ENCODE results near the gene C20orf141.
"Not testable (repeated sequence)": the region's sequence is repeated elsewhere in the genome, so short reads cannot be mapped to it uniquely, and the experiment has no call there.

C20orf141 gene

DNA sequence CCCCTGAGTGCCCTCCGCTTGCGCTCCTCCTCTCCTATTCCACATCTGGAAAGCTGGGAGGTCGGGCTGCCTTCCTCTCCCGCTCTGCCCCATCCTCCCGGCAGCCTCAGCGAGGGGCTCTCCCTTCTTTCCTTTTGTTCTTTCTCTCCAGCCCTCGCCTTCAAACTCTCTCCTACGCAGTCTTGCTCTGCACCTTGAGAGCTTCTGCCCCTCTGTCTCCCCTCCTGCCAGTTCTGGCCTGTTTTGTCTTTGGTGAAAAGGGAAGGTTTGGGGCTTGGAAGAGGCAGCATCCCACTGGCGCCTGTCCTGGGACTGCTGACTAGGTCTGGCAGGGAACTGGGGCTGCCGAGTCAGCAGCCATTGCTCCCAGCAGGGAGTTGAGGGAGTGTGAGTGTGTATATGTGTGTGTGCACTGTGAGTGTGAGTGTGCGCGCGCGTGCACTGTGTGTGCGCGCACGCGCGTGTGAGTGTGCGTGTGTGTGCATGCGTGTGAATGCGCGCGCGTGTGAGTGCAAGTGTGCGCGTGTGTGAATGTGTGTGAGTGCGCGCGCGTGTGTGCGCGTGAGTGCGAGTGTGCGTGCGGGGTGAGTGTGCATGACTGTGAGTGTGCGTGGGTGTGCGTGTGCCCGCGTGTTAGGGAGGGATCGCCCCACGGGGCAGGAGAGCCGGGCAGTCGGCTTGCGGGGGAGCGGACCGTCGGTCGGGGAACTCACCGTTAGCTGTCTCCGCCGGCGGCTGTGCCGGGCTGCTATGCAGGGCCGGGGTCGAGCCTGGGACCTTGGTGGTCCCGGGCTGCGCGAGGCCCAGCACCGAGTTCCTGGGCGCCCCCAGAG lies 14.9 kb upstream of the C20orf141 start:
- Histone ChIP-seq H3K36me3 (ENCODE audit: insufficient read depth, low read length) (no peaks in the 10 kb centered on the region), H3K27me3 (ENCODE audit: insufficient read depth, low read length) (peaks cover 61% of the 10 kb centered on the region), H3K4me1 (ENCODE audit: control insufficient read depth, insufficient read depth, low read length, unreplicated experiment) (no peaks in the 10 kb centered on the region), H3K27ac (ENCODE audit: low read depth, low read length) (no peak overlapping the region), H2AFZ (ENCODE audit: low read length, unreplicated experiment) (no peak overlapping the region), H3K79me2 (ENCODE audit: control insufficient read depth, insufficient read depth, low read length, unreplicated experiment) (no peaks in the 10 kb centered on the region), H3K4me3 (ENCODE audit: low read depth, low read length) (peak overlapping the region; percentile 68)

DNA sequence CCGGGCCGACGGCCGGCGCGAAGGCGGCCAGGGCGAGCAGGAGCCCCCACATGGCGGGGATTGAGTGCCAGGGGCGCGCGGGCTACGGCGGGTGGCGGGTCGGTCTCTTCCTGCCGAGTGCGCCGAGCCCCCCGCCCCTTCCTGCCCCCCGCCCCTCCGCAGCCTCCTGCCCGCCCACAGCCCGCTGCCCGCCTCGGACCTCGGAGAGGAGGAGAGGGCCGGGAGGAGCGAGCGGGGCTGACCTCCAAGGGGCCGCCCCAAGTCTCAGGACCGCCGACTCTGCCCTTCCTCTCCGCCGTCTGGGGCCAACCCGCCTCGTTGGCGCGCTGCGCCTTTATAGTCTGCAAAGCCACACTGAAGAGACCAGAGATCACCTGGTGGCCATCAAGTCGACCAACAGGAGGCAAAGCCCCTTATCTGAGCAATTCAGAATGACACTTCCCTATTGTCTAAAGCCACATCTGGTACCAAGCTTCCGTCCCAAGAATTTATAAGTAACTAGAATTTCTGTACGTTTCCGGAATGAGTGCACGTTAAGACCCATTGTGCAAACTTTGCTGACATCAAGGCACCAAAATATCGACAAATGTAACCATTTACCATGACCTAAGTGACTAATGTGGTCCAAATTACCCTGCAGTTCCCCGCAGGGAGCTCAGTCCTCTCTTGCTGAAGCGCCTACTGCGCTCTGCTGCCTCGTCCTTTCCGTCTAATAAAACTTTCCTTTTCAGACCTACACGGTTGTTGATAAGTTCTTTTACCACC lies 14.1 kb upstream of the C20orf141 start, which contains the start of gene CPXM1:
Gene CPXM1, minus strand, starts transcription at position 107 of the 765 bp plus-strand sequence. Its CDS starts 55 bp downstream, at position 52.
- Histone ChIP-seq H3K4me1 (ENCODE audit: control insufficient read depth, insufficient read depth, low read length, unreplicated experiment) (no peaks in the 10 kb centered on the region), H2AFZ (ENCODE audit: low read length, unreplicated experiment) (no peak within 1 kb of the TSS), H3K27me3 (ENCODE audit: insufficient read depth, low read length) (peaks cover 61% of the 10 kb centered on the region), H3K79me2 (ENCODE audit: control insufficient read depth, insufficient read depth, low read length, unreplicated experiment) (no peaks in the 10 kb centered on the region), H3K36me3 (ENCODE audit: insufficient read depth, low read length) (no peaks in the 10 kb centered on the region), H3K27ac (ENCODE audit: low read depth, low read length) (no peak within 1 kb of the TSS), H3K4me3 (ENCODE audit: low read depth, low read length) (peak within 1 kb of the TSS; percentile 68)

DNA sequence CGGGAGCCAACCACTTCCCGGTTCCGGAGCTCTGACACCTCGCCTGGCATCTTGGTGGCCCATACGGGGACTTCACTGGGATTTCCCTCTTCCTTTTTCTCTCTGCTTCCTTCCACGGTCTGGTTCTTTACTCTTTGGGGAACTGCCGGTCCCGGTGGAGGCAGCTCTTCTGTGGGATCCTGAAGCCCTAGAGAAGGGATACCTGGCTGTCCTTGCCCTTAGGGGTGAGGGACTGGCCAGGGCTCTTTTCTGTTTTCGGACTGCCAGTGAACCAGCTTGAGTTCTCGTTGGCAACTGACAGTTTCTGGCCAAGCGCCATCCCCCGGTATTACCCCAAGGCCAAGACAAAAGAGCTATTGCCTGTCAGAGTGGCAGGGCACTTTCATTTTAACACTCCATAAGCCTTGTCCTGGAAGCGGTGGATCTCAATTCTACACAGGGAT lies 13.5 kb upstream of the C20orf141 start:
- Histone ChIP-seq H3K27ac (ENCODE audit: low read depth, low read length) (no peak overlapping the region), H3K27me3 (ENCODE audit: insufficient read depth, low read length) (peaks cover 65% of the 10 kb centered on the region), H3K79me2 (ENCODE audit: control insufficient read depth, insufficient read depth, low read length, unreplicated experiment) (no peaks in the 10 kb centered on the region), H3K4me3 (ENCODE audit: low read depth, low read length) (no peak overlapping the region), H2AFZ (ENCODE audit: low read length, unreplicated experiment) (no peak overlapping the region), H3K4me1 (ENCODE audit: control insufficient read depth, insufficient read depth, low read length, unreplicated experiment) (no peaks in the 10 kb centered on the region), H3K36me3 (ENCODE audit: insufficient read depth, low read length) (no peaks in the 10 kb centered on the region)

- Histone ChIP-seq H3K36me3 (ENCODE audit: insufficient read depth, low read length) (no peaks in the 10 kb centered on the region), H3K79me2 (ENCODE audit: control insufficient read depth, insufficient read depth, low read length, unreplicated experiment) (no peaks in the 10 kb centered on the region), H3K27ac (ENCODE audit: low read depth, low read length) (no peak overlapping the region), H2AFZ (ENCODE audit: low read length, unreplicated experiment) (no peak overlapping the region), H3K27me3 (ENCODE audit: insufficient read depth, low read length) (peaks cover 77% of the 10 kb centered on the region), H3K4me3 (ENCODE audit: low read depth, low read length) (no peak overlapping the region), H3K4me1 (ENCODE audit: control insufficient read depth, insufficient read depth, low read length, unreplicated experiment) (no peaks in the 10 kb centered on the region)
These were observed 10.6 kb upstream of the C20orf141 start for GRCh38 chr20:2804041-2804828.

GRCh38 chr20:2804852-2805688 lies 9.7 kb upstream of the C20orf141 start:
- H3K4me1 ChIP-seq (ENCODE audit: control insufficient read depth, insufficient read depth, low read length, unreplicated experiment) = no peaks in the 10 kb centered on the region
- H3K27ac ChIP-seq (ENCODE audit: low read depth, low read length) = no peak overlapping the region
- H3K27me3 ChIP-seq (ENCODE audit: insufficient read depth, low read length) = peaks cover 68% of the 10 kb centered on the region
- no peak overlapping the region for H2AFZ ChIP-seq (ENCODE audit: low read length, unreplicated experiment)
- no peak overlapping the region for H3K4me3 ChIP-seq (ENCODE audit: low read depth, low read length)
- H3K79me2 ChIP-seq (ENCODE audit: control insufficient read depth, insufficient read depth, low read length, unreplicated experiment) = no peaks in the 10 kb centered on the region
- no peaks in the 10 kb centered on the region for H3K36me3 ChIP-seq (ENCODE audit: insufficient read depth, low read length)

GRCh38 chr20:2805689-2806350 lies 9.0 kb upstream of the C20orf141 start:
- Histone ChIP-seq H3K27me3 (ENCODE audit: insufficient read depth, low read length) (peaks cover 61% of the 10 kb centered on the region), H3K79me2 (ENCODE audit: control insufficient read depth, insufficient read depth, low read length, unreplicated experiment) (no peaks in the 10 kb centered on the region), H3K4me3 (ENCODE audit: low read depth, low read length) (no peak overlapping the region), H3K27ac (ENCODE audit: low read depth, low read length) (no peak overlapping the region), H3K36me3 (ENCODE audit: insufficient read depth, low read length) (no peaks in the 10 kb centered on the region), H2AFZ (ENCODE audit: low read length, unreplicated experiment) (no peak overlapping the region), H3K4me1 (ENCODE audit: control insufficient read depth, insufficient read depth, low read length, unreplicated experiment) (no peaks in the 10 kb centered on the region)

DNA sequence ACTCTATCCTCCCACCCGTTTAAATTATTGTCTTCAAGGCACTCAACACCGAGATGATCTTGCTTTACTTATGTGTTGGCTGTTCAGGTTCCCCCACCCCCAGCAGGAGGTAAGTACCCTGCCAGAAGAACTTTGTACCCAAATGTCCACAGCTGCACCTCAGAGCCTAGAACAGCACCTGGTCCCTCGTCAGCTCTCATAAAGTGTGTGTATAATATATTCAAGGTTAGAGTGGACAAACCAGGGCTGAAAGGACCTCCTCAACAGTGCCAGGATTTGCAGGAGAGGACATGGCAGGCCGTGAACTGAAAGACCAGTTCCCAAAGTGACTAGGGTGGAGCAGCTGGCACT lies 8.5 kb upstream of the C20orf141 start:
- Histone ChIP-seq H3K27me3 (ENCODE audit: insufficient read depth, low read length) (peaks cover 56% of the 10 kb centered on the region), H3K4me1 (ENCODE audit: control insufficient read depth, insufficient read depth, low read length, unreplicated experiment) (no peaks in the 10 kb centered on the region), H3K4me3 (ENCODE audit: low read depth, low read length) (no peak overlapping the region), H3K27ac (ENCODE audit: low read depth, low read length) (no peak overlapping the region), H2AFZ (ENCODE audit: low read length, unreplicated experiment) (no peak overlapping the region), H3K79me2 (ENCODE audit: control insufficient read depth, insufficient read depth, low read length, unreplicated experiment) (no peaks in the 10 kb centered on the region), H3K36me3 (ENCODE audit: insufficient read depth, low read length) (no peaks in the 10 kb centered on the region)

GRCh38 chr20:2807019-2807418 lies 7.8 kb upstream of the C20orf141 start:
- H3K36me3 ChIP-seq (ENCODE audit: insufficient read depth, low read length) = no peaks in the 10 kb centered on the region

DNA sequence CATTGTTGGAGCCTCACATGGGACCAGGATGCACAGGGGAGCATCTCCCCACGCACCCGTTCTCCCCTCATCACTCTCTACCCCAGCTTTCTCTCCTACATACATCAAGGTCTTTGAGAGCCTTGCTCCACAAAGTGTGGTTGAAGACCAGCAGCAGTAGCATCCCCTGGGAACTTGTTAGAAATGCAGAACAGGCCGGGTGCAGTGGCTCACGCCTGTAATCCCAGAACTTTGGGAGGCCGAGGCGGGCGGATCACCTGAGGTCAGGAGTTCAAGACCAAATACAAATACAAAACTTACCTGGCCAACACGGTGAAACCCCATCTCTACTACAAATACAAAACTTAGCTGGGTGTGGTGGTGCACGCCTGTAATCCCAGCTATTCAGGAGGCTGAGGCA lies 6.9 kb upstream of the C20orf141 start:
- not testable (repeated sequence) for H3K79me2 ChIP-seq (ENCODE audit: control insufficient read depth, insufficient read depth, low read length, unreplicated experiment); H3K4me1 ChIP-seq (ENCODE audit: control insufficient read depth, insufficient read depth, low read length, unreplicated experiment); H3K4me3 ChIP-seq (ENCODE audit: low read depth, low read length); H3K27ac ChIP-seq (ENCODE audit: low read depth, low read length); H2AFZ ChIP-seq (ENCODE audit: low read length, unreplicated experiment); H3K36me3 ChIP-seq (ENCODE audit: insufficient read depth, low read length)
- peaks cover 42% of the 10 kb centered on the region for H3K27me3 ChIP-seq (ENCODE audit: insufficient read depth, low read length)

More at GRCh38 chr20:2807019-2807418, 7.8 kb upstream of the C20orf141 start:
- H3K4me1 ChIP-seq (ENCODE audit: control insufficient read depth, insufficient read depth, low read length, unreplicated experiment) = no peaks in the 10 kb centered on the region
- H2AFZ ChIP-seq (ENCODE audit: low read length, unreplicated experiment) = no peak overlapping the region
- no peaks in the 10 kb centered on the region for H3K79me2 ChIP-seq (ENCODE audit: control insufficient read depth, insufficient read depth, low read length, unreplicated experiment)
- H3K4me3 ChIP-seq (ENCODE audit: low read depth, low read length) = no peak overlapping the region
- no peak overlapping the region for H3K27ac ChIP-seq (ENCODE audit: low read depth, low read length)
- H3K27me3 ChIP-seq (ENCODE audit: insufficient read depth, low read length) = peaks cover 50% of the 10 kb centered on the region
